ENCODE measurements around the gene DAO. TPM values are rescaled to one million over a fixed set of nuclear protein-coding genes. Genes with fewer than 3 reads are reported as not detected.

DAO gene
- total RNA-seq, 1 donor from 2014 or later, result not detected

DNA sequence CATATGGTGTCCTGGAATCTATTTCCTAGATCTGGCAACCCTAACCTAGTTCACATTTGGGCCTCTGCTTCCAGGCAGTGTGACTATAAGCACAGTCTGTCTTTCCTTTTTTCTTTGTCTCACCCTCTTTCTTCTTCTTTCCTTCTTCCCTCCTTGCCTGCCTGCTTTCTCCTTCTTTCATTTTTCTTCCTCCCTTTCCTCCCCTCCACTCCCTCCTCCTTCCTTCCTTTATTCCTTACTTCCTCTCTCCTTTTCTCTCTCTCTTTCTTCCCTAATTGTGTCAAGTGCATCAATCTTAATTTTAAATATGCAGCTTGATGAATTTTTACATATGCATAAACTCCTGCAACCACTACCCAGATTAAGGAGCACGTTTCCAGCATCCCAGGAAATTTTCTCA, 4.6 kb upstream of the DAO start:
- DNase-seq (ENCODE audit: low read depth in 2 of 2), result no peak

DNA sequence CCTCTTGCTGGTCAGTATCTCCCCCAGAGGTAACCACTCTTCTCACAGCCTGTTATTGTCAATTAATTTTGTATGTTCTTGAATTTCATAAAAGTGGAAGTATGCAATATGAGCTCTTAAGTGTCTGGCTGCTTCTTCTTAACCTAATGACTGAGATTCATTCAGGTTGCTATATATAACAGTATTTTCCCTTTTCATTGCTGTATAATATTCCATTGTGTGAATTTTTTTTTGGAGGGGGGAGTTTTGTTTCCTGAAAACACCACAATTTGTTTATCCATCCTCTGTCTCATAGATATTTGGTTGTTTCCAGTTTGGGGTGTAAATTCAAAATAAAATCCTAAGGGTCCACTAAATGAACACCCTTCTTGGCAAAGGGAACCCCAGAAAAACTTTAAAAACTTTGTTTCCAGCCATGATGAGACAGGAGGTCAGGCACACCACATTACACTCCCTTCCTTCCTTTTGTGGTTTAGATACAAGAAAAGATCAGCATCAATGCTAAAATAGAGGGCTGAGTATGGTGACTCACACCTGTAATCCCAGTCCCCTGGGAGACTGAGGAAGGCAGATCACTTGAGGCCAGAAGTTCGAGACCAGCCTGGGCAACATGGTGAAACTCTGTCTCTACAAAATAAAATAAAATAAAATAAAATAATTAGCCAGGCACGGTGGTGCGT, 4.1 kb upstream of the DAO start:
- no peak for DNase-seq (ENCODE audit: low read depth in 2 of 2)

DNA sequence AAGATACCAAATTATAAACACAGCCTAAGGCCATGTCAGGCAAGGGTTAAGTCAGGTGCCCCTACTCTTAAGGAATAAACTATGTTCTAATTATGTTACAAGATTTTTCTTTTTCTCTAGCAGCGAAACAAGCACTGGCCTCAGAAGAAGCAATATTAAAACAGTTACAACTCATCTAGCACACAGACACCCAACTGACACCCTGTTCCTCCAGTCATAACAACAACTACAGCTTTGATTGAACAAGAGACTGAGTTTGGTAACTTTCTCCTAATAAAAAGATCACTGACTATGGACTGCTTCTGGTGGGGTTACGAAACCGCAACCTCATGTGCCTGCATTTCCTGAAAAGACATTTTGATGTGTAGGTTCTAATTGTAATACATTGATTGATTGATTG, 3.3 kb upstream of the DAO start:
- no peak for DNase-seq (ENCODE audit: low read depth in 2 of 2)

DNA sequence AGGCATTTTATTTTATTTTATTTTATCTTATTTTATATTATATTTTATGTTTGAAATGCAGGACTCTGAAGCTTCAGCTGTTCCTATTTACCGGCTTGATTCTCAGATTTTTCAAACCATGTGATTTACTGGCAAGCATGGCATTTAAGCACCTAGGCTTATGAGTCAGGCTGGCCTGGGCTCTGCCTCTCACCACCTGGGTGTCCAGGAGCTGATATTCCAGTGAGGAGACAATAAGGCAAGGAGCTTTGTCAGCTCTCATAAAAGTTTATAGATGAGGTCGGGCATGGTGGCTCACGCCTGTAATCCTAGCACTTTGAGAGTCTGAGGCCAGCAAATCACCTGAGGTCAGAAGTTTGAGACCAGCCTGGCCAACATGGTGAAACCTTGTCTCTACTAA, 2.1 kb downstream of the DAO start:
- no peak for DNase-seq (ENCODE audit: low read depth in 2 of 2)

DNA sequence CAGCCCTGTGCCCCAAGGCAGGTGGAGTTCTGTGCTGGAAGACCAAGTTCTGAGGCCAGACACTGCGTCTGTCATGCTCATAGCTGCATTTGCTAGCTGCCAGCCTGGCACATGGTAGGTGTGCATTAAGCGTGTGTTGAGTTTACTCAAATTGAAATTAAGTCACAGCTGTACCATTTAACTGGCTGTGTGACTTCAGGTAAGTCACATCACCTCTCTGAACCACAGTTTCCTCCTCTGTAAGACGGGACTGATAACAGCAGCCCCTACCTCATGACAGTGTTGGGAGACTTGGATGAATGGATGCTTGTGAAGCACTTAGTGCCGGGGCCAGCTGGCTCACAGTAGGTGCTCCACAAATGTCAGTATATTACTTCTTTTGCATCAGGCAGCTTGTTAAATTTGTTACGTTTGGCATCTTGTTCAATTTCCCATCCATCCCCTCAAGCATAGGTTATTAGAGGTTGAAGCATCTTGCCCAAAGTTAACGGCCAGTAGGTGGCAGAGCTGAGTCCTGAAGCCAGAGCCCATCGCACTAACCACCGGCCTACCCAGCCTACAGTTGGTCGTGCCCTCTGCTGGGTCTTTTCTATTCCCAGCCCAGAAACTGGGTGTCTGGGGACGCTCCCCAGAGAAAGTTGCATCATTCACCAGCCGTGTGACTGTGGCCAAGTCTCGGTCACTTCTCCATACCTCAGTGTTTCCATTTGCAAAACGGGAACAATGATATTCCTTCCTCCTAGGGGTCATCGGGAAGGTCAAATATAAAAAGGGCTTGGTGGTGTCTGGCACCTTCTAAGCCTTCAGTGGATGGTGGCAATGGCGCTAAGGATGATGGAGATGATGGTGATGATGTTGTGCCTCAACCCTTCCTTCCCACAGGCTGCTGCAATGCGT, 4.5 kb downstream of the DAO start:
- peak; percentile 32 to 43 for DNase-seq (ENCODE audit: low read depth in 2 of 2)

DNA sequence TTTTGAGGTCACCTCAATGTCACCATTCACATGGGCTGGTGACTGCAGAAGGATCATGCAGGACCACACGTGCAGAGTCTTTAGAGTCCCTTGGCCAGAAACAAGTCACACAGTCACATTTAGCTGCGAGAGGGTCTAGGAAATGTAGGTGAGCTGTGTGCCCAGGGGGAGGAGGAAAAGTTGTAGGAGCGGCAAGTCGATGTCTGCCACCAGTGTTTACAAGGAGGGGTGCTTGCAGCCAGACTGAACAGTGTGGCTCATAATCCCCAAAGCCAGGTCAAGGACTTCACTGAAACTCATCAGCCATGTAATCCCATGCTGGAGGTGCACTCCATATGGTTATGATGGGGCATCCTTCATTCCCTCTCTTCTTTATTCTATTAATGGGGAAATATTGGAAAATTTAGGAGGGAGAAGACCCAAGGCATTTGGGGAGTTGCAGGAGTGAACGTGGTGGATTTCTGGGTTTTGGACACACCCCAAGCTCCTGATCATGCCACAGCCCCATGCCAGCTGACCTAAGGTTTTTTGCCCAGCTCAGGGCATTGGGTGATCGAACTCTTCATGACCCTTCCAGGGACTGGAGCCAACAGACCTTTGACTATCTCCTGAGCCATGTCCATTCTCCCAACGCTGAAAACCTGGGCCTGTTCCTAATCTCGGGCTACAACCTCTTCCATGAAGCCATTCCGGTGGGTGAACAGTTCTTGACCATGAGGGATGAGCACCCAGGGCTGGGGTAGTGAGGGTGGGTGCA, 7.2 kb downstream of the DAO start:
- no peak for DNase-seq (ENCODE audit: low read depth in 2 of 2)

DNA sequence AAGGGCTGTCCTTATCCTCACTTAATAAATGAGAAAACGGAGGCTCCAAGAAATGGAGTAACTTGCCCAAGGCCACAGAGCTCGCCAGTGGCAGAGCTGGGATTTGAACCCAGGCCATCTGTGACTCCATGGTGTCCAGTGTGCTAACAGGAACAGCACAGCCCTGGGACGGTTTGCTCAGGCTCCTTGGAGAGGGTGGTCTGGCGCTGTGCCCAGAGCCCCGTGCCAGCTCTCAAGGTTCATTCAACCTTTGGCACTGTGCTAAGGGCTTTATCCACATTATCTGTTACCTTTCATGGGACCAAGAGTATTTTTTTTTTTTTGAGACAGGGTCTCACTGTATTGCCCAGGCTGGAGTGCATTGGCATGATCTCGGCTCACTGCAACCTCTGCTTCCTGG, 8.1 kb downstream of the DAO start:
- no peak for DNase-seq (ENCODE audit: low read depth in 2 of 2)

DNA sequence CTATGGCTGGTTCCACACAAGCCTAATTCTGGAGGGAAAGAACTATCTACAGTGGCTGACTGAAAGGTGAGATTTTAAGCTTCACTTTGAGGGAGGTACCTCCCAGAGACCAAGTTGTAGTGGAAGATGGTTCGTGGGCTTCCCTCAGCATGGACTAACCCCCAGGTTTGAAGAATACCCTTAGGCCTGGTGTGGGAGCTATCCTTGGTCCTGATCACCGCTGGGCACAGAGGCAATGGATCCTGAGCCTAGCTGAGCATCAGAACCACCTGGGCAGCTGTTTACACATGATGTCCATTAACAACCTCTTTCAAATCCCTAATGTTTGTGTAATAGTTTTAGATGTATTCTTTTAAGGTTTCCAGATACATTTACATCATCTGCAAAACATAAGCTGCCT, 10.3 kb downstream of the DAO start:
- peak in 1 of 2 donors; percentile 25 for DNase-seq (ENCODE audit: low read depth in 2 of 2)

DNA sequence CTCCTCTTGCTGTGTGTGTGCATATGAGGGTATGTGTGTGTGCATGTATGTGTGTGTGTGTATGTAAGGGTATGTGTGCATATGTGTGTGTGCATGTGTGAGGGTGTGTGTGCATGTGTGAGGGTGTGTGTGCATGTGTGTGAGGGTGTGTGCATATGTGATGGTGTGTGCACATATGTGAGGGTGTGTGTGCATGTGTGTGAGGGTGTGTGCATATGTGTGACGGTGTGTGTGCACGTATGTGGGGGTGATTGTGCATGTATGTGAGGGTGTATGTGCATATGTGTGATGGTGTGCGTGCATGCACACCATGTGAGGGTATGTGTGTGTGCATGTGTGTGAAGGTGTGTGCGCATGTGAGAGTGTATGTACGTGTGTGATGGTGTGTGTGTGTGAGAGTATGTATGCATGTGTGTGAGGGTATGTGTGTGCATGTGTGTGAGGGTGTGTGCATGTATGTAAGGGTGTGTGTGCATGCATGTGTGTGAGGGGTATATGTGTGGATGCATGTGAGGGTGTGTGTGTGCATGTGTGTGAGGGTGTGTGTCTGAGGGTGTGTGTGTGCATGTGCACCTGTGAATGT, 15.4 kb downstream of the DAO start:
- DNase-seq (ENCODE audit: low read depth in 2 of 2), result no peak

DNA sequence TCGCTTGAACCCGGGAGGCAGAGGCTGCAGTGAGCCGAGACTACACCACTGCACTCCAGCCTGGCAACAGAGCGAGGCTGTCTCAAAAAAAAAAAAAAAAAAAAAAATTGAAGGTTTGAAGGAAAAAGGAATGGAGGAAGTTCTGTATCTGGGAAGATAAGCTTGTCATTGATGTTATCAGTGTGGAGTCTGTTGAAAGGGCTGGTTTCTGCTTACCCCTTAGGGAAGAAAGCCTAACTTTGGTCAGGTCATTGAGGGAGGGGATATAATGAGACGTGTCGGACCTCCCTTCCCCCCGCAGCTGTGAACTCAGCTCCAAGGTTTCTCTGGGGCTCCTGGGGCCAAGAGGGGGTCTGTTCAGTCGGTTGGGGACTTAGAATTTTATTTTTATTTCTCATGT, 16.4 kb downstream of the DAO start:
- no peak for DNase-seq (ENCODE audit: low read depth in 2 of 2)

DNA sequence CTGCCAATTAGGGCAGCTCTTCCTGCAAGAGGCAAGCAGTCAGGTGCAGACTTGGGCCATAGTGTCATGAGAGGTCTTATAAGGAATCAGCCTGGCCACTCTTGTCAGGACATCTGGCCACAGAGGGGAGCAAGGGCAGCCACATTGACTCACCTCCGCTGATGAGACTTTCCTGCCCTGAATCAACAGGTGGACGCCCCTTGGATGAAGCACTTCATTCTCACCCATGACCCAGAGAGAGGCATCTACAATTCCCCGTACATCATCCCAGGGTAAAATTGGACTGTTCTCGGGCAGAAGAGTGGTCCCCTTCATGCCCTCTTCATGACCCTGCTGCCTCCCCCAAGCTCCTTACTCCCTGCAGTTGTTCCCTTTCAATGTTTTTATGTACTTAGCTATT, 16.9 kb downstream of the DAO start:
- DNase-seq (ENCODE audit: low read depth in 2 of 2), result no peak

DNA sequence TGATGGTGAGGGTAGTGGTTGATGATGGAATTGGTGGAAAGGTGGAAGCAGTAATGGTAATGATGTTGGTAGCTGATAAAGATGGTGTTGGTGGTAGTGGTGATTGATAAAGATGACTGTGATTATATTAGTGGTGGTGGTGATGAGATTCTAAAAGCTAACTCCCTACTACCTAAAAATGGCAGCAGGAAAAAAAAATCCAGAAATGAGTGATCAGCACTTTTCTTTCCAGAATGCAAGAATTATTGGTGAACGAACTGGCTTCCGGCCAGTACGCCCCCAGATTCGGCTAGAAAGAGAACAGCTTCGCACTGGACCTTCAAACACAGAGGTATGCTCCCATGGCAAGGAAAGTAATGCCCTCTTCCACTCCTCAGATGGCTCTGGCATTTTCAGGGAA, 19.3 kb downstream of the DAO start:
- DNase-seq (ENCODE audit: low read depth in 2 of 2), result no peak

DNA sequence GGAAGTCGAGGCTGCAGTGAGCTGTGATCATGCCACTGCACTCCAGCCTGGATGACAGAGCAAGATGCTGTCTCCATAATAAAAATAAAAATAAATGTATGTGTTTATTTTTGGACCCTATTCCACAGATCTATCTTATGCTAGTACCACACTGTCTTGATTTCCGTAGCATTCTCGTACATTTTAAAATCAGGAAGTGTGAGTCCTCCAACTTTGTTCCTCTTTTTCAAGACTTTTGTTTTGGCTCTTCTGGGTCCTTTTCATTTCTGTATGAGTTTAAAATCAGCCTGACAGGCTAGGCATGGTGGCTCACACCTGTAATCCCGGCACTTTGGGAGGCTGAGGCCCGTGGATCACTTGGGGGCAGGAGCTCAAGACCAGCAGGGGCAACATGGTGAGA, 25.8 kb downstream of the DAO start:
- DNase-seq (ENCODE audit: low read depth in 2 of 2), result no peak

DNA sequence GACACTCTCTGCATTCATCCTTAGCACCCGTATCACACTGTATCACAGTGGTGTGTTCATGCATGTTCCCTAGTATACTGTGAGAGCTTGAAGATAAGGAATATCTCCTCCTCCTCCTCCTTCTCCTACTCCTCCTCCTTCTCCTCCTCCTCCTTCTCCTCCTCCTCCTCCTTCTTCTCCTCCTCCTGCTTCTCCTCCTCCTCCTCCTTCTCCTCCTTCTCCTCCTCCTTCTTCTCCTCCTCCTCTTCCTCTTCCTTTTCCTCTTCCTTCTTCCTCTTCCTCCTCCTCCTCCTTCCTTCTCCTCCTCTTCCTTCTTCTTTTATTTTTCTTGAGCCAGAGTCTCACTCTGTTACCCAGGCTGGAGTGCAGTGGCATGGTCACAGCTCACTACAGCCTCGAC, 27.1 kb downstream of the DAO start:
- DNase-seq (ENCODE audit: low read depth in 2 of 2), result no peak

DNA sequence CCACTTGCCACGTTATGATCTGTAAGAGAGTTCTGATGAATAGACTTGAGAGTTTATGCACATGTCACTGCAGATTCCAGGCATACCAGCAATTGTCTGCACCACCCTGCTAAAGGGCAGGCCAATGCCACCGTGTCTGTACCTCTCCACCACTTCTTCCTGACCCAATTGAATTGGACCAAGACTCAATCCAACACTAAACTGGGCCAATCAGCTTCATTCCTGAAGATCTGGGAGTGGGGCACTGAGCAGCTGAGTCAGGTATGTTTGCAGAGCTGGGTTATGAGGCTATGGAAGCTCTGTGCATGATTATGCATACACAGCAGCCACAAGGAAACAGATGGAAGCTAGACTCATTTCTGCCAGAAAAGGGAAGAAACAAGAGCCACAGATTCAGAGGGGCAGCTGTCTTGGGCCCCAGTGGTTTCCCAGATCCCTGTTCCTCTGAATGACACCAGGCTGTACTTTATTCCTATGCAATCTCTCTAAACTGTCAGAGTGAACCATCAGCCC, 28.0 kb downstream of the DAO start:
- no peak for DNase-seq (ENCODE audit: low read depth in 2 of 2)

DNA sequence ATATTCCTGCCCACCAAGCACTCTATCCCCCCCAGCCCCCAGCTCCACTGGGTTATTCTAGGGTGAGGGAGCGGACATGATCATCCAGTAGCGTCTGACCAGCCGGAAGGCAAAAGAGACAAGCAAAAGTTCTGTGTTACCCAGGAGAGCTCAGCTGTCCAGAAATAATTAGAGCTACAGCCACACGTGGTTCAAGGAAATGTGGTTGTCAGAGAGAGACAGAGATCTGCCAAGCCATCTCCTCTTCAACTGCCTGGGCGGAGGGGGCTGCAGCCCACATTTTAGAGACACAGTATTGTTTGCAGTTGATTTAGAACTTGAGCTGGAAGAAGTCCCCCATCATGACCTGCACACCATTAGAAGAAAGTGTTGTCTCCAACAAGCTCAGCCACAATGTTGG, 30.4 kb downstream of the DAO start:
- DNase-seq (ENCODE audit: low read depth in 2 of 2), result no peak

DNA sequence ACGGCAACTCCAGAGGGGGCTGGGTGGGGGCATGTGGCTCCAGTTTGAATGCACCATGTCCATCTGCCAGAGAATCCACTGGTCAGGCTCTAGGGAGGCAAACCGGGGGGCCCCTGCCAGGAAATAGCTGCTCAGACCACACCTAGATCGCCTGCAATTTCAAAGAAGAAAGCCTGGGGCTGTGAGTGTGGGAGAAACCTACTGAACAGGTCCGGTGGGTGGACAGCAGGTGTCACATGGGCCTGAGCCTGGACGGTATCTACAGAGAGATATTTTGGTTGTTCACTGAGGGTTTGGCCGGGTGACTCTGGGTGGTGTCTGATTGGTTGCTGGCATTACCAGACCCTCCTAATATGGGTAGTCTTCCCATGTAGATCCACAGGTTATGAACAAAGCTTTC, 32.0 kb downstream of the DAO start:
- DNase-seq (ENCODE audit: low read depth in 2 of 2), result no peak

DNA sequence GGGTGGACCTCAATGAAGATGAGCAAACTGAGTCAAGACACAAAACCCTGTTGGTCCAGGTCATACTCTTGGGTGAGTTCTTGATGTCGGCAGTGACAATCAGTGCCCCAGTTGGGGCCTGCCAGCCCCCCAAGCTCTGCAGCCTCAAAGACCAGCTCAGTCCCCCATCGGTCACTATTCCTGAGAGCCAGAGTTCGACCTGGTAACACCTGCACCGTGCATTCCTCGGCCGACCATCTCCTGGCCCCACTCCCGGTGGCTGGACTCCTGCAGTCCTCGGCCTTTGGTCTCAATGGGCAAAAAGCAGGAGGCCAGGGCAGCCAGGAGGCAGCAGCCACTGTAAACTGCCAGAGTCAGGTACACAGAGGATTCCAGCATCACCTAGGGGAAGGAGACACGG, 32.5 kb downstream of the DAO start:
- DNase-seq (ENCODE audit: low read depth in 2 of 2), result no peak

DNA sequence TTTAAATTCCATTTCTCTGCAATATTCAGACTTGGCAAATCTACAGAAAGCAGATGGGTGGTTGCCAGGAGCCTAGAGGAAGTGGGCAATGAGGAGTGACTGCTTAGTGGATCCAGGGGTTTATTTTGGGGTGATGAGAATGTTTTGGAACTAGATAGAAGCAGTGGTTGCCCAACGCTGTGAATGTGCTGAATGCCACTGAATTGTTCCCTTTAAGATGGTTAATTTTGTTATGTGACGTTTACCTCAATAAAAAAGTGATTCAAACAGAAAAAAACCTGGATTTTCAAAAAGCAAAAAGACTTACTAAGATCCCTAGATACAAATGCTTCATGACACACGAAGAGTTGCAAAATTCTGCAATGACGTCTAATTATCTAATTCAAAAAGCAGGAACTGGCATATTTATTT, 34.2 kb downstream of the DAO start:
- no peak for DNase-seq (ENCODE audit: low read depth in 2 of 2)

DNA sequence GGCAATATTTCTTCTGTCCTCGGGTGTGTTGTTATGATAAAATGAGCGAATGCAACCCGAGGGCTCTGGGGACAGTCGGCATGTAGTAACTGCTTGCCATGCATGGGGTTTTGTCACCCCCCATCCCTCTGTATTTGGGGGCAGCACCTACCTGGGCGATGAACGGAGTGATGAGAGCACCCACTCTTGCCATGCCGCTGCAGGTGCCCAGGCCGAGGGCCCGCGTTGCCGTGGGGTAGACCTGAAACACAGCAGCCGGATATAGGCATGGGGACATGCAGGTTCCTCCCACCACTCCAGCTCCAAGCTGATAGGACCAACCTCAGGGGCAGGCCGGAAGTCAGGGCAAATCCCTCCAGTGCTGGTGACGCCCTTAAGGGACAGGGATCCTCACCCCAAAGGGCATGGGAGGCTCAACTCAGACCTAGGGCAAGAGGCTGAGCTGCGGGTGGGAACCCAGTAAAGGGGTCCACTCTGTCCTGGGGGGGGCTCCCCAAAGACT, 35.8 kb downstream of the DAO start:
- no peak for DNase-seq (ENCODE audit: low read depth in 2 of 2)

DNA sequence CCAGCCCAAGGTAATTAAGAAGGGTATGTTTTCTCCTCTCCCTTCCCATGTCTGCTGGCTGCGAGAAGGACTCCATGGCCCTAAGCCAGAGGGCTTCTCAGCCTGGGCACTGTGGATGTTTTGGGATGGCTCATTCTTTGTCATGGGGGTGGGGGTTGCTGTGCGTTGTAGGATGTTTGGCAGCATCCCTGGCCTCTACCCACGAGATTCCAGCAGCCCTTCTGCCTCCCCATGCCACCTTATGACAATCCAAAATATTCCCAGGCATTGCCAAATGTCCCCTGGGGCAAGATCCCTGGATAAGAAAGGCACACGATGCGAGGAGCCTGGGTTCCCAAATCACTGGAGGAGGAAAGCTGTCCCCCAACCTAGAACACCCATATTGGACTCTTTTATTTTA, 36.4 kb downstream of the DAO start:
- no peak for DNase-seq (ENCODE audit: low read depth in 2 of 2)

DNA sequence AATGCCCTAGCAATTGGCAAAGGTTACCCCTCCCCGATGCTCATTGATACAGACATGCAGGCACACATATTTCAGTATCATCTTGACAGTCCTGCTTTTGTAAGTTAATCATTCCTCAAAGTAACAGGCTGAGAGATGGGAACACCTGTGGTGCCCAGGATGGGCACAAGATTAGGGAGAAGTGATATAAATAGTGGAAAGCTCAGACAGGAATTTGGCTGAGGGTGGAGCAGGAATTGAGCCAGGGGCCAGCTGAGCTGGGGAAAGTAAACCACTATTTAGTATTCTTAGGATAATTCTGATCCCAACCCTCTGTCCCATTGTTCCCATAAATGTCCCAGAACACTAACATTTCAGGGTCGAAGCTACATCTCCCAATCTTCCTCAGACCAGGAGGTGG, 38.3 kb downstream of the DAO start:
- no peak for DNase-seq (ENCODE audit: low read depth in 2 of 2)
